SU-DHL-6 (cell line): ENCODE measurements around the gene SAG.

Experiments used
- H2AFZ ChIP-seq: fragments of 200-600 bp; sonication (generic); 2 replicates; pipeline ENCODE4 v1.6.1; 2014; ENCODE audit warnings: low read depth, mild to moderate bottlenecking, moderate library complexity, mixed read lengths, antibody characterized with exemption, low read length; ENCODE audit not compliant: severe bottlenecking
- H3F3A ChIP-seq: fragments of 200-600 bp; shearing (Covaris generic); 2 replicates; pipeline ENCODE4 v1.6.0; 2016; ENCODE audit warnings: antibody characterized with exemption, mild to moderate bottlenecking; ENCODE audit not compliant: insufficient read depth
- H3K27ac ChIP-seq: fragments of 200-600 bp; sonication (generic); 2 replicates; pipeline ENCODE4 v1.5.1; 2016; ENCODE audit warnings: low read depth, mild to moderate bottlenecking, low read length, moderate library complexity, mixed read lengths
- H3K27me3 ChIP-seq: fragments of 200-600 bp; sonication (generic), shearing (Covaris generic); 2 replicates; pipeline ENCODE4 v1.6.0; 2014; ENCODE audit warnings: mild to moderate bottlenecking, low read length
- H3K36me3 ChIP-seq: fragments of 200-600 bp; sonication (generic); 2 replicates; pipeline ENCODE4 v1.6.1; 2014; ENCODE audit warnings: mild to moderate bottlenecking, low read length, mixed read lengths
- H3K4me2 ChIP-seq: fragments of 300-600, 200-600 bp; shearing (Covaris generic), sonication (generic); 2 replicates; pipeline ENCODE4 v1.6.0; 2014; ENCODE audit warnings: low read length, low read depth, mild to moderate bottlenecking; ENCODE audit not compliant: poor library complexity, severe bottlenecking
- H3K4me3 ChIP-seq: fragments of 200-600 bp; sonication (generic); 2 replicates; pipeline ENCODE4 v1.5.1; 2014; ENCODE audit warnings: antibody characterized with exemption, low read length, mild to moderate bottlenecking, mixed read lengths; ENCODE audit not compliant: insufficient read depth, poor library complexity, severe bottlenecking
- H3K79me2 ChIP-seq: fragments of 200-600 bp; sonication (generic); 2 replicates; pipeline ENCODE4 v1.6.1; 2014; ENCODE audit warnings: mild to moderate bottlenecking, low read length, moderate library complexity; ENCODE audit not compliant: insufficient read depth
- H3K9ac ChIP-seq: fragments of 200-600 bp; sonication (generic); 2 replicates; pipeline ENCODE4 v1.7.0; 2014; ENCODE audit warnings: mild to moderate bottlenecking, low read length
- H3K9me2 ChIP-seq: fragments of 200-600 bp; sonication (generic); replicated peaks from 2 replicates; pipeline ENCODE4 v1.6.1; 2014; ENCODE audit warnings: low read length; ENCODE audit not compliant: insufficient read depth
- H3K9me3 ChIP-seq: fragments of 200-600 bp; sonication (generic); 2 replicates; pipeline ENCODE4 v1.6.1; 2014; ENCODE audit warnings: low read length, mixed read lengths; ENCODE audit not compliant: insufficient read depth
- H4K20me1 ChIP-seq: fragments of 200-600 bp; sonication (generic); 2 replicates; pipeline ENCODE4 v1.6.1; 2014; ENCODE audit warnings: low read depth, mild to moderate bottlenecking, antibody characterized with exemption, low read length, moderate library complexity, mixed read lengths
- CTCF ChIP-seq: fragments of 200-600 bp; sonication (generic); IDR thresholded peaks from one replicate; pipeline ENCODE4 v1.5.1; 2017; ENCODE audit warnings: antibody characterized with exemption, mild to moderate bottlenecking, low read length, moderate library complexity; ENCODE audit not compliant: insufficient read depth, poor library complexity, severe bottlenecking
- EZH2phosphoT487 ChIP-seq: fragments of 200-600 bp; sonication (generic), shearing (Covaris generic); conservative IDR thresholded peaks from 2 replicates; pipeline ENCODE4 v1.6.1; 2018; ENCODE audit warnings: mild to moderate bottlenecking, antibody characterized with exemption, low read length, moderate library complexity, mixed read lengths

SAG gene

GRCh38 chr2:233385489-233386044 lies 78.0 kb downstream of the SAG start:
- Histone ChIP-seq H4K20me1 (no peaks in the 10 kb centered on the region; the same call in 1 of the 2 replicates), H3K4me2 (peak overlapping the region; percentile 34), H3K4me3 (no peak overlapping the region), H3K79me2 (peaks cover 6% of the 10 kb centered on the region; the same call in 1 of the 2 replicates), H3K9ac (peak overlapping the region; percentile 9; the same call in 1 of the 2 replicates), H2AFZ (no peak overlapping the region), H3K27me3 (no peaks in the 10 kb centered on the region), H3K27ac (peak overlapping the region; percentile 72), H3K9me2 (no peaks in the 10 kb centered on the region), H3F3A (peaks cover 16% of the 10 kb centered on the region), H3K36me3 (no peaks in the 10 kb centered on the region; the same call in 1 of the 2 replicates), H3K9me3 (no peaks in the 10 kb centered on the region)
- TF ChIP-seq EZH2phosphoT487 (no peak), CTCF (no peak)

GRCh38 chr2:233386382-233387041 lies 78.9 kb downstream of the SAG start:
- no peak overlapping the region for H2AFZ ChIP-seq
- peaks cover 3% of the 10 kb centered on the region; the same call in 1 of the 2 replicates for H3K36me3 ChIP-seq
- peaks cover 12% of the 10 kb centered on the region for H3F3A ChIP-seq
- H3K9me2 ChIP-seq, result no peaks in the 10 kb centered on the region
- H3K27ac ChIP-seq, result peak overlapping the region; percentile 72; the same call in 1 of the 2 replicates
- H3K4me2 ChIP-seq, result peak overlapping the region; percentile 34
- TF ChIP-seq EZH2phosphoT487 (no peak), CTCF (no peak)
- no peak overlapping the region for H3K4me3 ChIP-seq
- no peaks in the 10 kb centered on the region for H3K27me3 ChIP-seq
- peaks cover 6% of the 10 kb centered on the region; the same call in 1 of the 2 replicates for H3K79me2 ChIP-seq
- H3K9me3 ChIP-seq, result no peaks in the 10 kb centered on the region
- no peak overlapping the region for H3K9ac ChIP-seq
- H4K20me1 ChIP-seq, result no peaks in the 10 kb centered on the region; the same call in 1 of the 2 replicates

- H3K79me2 ChIP-seq, result peaks cover 6% of the 10 kb centered on the region; the same call in 1 of the 2 replicates
- no peak for TF ChIP-seq EZH2phosphoT487
- TF ChIP-seq CTCF, result no peak
- no peak overlapping the region for H3K27ac ChIP-seq
- no peaks in the 10 kb centered on the region; the same call in 1 of the 2 replicates for H4K20me1 ChIP-seq
- H3K9me3 ChIP-seq, result no peaks in the 10 kb centered on the region
- H3F3A ChIP-seq, result peaks cover 11% of the 10 kb centered on the region
- H3K27me3 ChIP-seq, result no peaks in the 10 kb centered on the region
- H3K36me3 ChIP-seq, result peaks cover 4% of the 10 kb centered on the region; the same call in 1 of the 2 replicates
- no peak overlapping the region for H2AFZ ChIP-seq
- H3K4me2 ChIP-seq, result no peak overlapping the region
- H3K9me2 ChIP-seq, result no peaks in the 10 kb centered on the region
- no peak overlapping the region for H3K4me3 ChIP-seq
- no peak overlapping the region for H3K9ac ChIP-seq
Observed at GRCh38 chr2:233387225-233387624, 79.6 kb downstream of the SAG start.
